ENCODE measurements around the gene FBXL4.

DNA sequence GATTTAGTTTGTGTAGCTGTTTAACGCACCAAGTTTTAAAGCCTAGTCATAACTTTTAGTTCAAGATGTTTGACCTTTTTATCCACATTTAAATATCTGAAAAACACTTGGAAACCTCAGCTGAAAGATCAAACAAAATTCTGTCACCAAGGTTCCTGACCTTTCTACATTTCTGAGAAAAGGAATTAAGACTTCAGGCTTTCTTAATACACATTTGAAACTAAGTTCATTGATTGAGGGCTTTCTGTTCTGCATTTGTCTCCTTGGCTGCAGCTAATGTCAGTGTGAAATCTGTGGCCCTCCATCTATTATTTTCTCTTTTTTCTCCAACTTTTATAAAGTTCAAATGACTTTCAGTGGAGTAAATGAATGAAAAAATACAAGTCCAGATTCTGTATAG is 22.7 kb upstream of the FBXL4 start:
- TF ChIP-seq, protein P1, sequence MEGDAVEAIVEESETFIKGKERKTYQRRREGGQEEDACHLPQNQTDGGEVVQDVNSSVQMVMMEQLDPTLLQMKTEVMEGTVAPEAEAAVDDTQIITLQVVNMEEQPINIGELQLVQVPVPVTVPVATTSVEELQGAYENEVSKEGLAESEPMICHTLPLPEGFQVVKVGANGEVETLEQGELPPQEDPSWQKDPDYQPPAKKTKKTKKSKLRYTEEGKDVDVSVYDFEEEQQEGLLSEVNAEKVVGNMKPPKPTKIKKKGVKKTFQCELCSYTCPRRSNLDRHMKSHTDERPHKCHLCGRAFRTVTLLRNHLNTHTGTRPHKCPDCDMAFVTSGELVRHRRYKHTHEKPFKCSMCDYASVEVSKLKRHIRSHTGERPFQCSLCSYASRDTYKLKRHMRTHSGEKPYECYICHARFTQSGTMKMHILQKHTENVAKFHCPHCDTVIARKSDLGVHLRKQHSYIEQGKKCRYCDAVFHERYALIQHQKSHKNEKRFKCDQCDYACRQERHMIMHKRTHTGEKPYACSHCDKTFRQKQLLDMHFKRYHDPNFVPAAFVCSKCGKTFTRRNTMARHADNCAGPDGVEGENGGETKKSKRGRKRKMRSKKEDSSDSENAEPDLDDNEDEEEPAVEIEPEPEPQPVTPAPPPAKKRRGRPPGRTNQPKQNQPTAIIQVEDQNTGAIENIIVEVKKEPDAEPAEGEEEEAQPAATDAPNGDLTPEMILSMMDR (IDR thresholded peaks at IDR 0.05): no peak
- TF ChIP-seq POLR2A (IDR thresholded peaks at IDR 0.05): no peak

Measured in testis (tissue), 2 donors.